NCI-H2196 treated with DMSO at 0.1 percent for 48 hours (cell line): ENCODE results near the gene CHAF1B.
A peak's percentile ranks its signal among the peaks of the same experiment; 100 is the strongest.

Source experiments
- DNase-seq: peaks from one replicate; lab custom pipeline; 2025; ENCODE audit not compliant: unreplicated experiment; lab: John Stamatoyannopoulos, UW

The CHAF1B gene

DNA sequence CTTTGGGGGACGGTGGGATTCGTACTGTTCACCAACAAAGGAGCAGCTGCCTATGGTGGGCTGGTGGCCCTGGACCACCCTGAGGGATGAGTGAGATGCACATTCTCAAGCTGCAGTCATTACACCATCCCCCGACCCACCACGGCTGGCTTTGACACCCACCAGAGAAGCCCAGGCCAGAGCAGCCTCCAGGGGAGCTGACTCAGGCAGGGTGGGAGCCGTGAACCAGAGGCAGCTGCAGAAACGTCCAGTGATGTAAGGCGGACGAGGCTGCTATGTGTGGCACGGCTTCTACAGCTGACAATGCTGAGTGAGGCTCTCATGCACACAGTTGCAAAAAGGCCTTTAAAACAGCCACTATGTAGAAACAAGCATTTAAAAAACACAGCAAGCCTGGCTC lies 40.1 kb downstream of the CHAF1B start:
- no peak for DNase-seq

GRCh38 chr21:36427502-36427901 lies 42.3 kb downstream of the CHAF1B start:
- no peak for DNase-seq

- peak; percentile 16 for DNase-seq
Observed at GRCh38 chr21:36428761-36429432, 43.7 kb downstream of the CHAF1B start.

- DNase-seq: peak; percentile 63
Observed at GRCh38 chr21:36429947-36430546, 44.9 kb downstream of the CHAF1B start.

GRCh38 chr21:36430841-36431240 lies 45.6 kb downstream of the CHAF1B start:
- DNase-seq: no peak

DNA sequence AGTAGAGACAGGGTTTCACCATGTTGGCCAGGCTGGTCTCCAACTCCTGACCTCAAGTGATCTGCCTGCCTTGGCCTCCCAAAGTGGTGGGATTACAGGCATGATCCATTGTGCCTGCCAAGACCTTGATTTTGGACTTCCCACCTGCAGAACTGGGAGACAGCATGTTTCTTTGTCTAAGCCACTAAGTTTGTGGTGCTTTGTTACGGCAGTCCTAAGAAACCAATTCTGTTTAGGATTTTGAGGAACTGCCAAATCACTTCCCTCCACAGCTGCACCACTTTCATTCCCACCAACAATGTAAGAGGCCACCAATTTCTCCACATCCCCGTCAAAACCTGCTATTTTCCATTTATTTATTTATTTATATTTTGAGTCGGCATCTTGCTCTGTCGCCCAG lies 46.1 kb downstream of the CHAF1B start:
- DNase-seq: no peak

DNA sequence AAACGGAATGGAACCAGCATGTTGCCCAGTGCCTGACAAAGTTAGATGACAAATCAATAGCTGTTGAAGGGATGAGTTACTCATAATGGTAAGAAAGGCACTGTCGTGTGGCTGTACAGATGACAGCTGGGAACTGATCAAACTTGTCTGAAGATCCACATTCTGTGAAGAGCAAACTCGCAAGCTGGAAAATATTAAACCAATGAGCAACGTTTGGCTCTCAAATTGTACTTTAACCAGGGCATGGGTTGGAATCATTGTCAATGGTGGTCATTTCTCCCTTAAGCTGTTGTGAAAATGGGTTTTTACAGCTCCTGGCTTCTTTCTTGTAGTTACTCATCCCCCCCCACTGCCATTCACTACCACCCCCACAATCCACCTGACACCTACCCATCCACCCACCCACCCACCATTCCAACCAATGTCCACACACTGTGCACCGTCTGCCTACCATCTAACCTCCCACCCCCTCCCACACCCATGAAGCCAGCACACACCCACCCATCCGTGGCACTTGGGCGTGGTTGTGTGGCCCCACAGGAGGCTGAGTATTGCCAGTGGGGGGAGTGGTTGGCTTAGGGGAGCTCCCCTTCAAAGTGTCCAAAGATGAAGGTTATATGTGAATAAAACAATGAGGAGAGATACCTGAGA lies 48.0 kb downstream of the CHAF1B start:
- no peak for DNase-seq

GRCh38 chr21:36434144-36434543 lies 49.0 kb downstream of the CHAF1B start:
- DNase-seq: no peak

DNA sequence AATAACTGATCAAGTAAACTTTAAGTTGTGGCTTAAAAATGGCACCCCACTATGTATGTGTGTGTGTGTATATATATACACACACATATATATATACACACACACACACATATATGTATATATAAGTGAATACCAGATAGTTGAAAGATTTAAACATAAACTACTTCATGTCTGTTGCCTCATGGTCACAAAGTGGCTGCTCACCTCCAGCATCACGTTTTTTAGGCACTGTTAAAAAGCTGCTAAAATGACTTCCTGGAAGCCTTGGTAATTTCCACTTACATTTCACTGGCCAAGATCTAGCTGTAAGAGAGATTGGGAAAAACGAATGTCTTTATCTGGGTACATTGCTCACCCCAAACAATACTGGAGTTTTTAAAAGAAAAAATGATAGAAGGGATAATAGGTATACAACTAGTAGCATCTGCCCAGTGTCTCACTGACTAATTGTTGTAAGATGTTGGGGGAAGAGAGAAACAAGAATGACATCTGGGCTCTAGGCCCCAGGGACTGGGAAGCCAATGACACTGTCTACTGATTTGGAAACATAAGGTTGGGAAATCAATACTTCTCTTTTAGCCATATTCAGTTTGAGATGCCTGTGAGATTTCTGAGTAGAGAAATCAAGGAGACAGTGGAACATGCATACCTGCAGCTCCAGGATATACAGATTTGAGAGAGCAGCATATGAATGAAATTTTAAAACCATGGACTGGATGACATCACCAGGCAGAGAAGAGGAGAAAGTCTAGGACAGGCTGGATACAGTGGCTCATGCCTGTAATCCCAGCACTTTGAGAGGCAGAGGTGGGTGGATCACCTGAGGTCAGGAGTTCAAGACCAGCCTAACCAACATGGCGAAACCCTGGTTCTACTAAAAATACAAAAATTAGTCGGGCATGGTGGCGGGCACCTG lies 51.9 kb downstream of the CHAF1B start:
- DNase-seq: no peak

DNA sequence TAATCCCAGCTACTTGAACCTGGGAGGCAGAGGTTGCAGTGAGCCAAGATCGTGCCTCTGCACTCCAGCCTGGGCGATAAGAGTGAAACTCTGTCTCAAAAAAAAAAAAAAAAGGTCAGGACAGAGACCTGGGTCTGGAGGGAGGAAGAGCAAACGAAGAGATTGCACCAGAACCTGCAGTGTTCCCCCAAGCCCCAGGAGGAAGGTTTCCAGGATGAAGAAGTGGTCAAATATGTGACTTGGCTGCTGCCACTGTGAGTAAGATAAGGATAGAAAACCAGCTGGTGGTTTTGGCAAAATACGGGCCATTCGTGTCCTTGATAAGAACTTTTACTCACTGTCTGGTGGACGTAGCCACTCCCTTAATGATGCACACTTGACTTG lies 52.5 kb downstream of the CHAF1B start:
- DNase-seq: no peak

DNA sequence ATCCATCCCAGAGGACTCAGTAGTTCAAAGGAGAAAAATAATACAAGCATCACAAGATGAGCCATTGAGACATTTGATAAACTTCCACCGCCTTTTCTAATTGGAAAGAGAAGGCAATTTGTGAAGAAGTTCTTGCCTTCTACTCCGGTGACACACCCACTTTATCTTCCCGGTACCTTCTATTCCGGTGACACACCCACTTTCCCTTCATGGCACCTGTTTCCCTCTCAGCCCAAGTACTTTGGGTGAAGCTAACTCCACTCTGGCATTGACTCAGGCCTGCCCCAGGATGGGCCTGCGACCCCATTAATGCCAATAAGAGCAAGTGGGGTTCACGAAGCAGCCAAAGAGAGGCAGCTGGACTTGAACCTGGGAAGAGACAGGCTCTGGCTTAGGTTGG lies 56.5 kb downstream of the CHAF1B start:
- DNase-seq: no peak

DNA sequence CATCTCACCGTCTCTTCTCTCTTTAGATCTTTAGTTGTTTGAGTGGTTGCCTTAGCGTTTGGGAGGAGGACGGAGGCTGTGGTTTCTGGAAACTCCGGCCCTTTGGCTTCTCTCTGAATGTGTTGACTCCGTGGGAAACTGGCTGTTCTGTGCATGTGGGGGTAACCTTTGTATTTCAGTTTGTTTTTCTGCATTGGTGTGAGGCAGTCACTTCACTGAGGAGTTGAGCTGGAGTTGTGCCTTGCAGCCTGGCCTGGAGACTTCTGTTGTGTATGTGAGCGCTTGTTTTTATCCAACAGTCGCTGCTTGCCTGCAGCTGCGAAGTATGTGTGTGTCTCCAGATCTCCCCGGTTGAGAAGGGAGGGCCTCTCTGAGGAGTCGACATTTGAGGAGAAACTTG lies 61.1 kb downstream of the CHAF1B start:
- DNase-seq: no peak

- DNase-seq: no peak
Observed at GRCh38 chr21:36450511-36450910, 65.3 kb downstream of the CHAF1B start.

- no peak for DNase-seq
Observed at GRCh38 chr21:36451506-36451905, 66.3 kb downstream of the CHAF1B start.

DNA sequence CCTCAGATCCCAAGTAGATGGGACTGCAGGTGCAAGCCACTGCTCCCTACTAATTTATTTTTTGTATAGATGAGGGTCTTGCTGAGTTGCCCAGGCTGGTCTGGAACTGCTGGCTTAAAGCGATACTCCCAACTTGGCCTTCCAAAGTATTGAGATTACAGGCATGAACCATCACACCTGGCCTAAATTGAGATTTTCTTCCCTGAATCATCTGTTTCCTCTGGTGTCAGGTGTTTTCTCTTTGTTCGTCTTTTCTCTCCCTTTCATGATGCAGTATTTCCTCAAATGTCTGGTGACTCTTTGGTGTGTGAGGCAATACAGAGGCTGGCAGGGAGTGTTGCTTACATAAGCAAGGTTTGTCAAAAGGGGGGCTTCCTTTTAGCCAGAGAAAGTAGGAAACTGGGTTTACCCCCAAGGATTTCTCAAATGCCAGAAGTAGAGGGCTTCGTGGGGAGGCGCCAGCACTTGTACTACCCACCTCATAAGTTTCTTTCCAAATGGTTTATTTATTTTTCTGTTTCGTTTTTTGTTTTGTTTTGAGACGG lies 67.2 kb downstream of the CHAF1B start:
- DNase-seq: no peak

- DNase-seq: no peak
Observed at GRCh38 chr21:36454093-36454531, 68.9 kb downstream of the CHAF1B start.

GRCh38 chr21:36454706-36455105 lies 69.5 kb downstream of the CHAF1B start:
- DNase-seq: no peak

- DNase-seq: no peak
Observed at GRCh38 chr21:36456729-36457414, 71.7 kb downstream of the CHAF1B start.

DNA sequence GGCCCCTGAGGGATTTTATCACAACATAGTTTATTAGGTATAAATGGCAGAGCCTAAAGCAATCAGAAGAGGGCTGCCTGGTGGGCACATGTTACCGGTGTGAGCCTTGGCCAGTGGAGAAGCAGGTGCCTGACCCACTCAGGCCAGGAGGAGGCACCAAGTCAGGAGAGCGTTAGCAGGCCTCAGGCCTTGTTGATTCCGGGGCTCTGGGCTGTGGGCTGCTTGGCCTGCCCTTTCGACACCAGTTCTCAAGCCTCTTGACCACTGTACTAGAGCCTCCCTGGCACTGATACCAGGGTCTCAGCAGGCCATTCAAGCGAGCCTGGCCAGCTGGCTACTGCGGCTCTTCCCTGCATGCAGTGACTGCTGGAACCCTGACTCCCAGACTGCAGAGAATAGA lies 73.9 kb downstream of the CHAF1B start:
- no peak for DNase-seq

DNA sequence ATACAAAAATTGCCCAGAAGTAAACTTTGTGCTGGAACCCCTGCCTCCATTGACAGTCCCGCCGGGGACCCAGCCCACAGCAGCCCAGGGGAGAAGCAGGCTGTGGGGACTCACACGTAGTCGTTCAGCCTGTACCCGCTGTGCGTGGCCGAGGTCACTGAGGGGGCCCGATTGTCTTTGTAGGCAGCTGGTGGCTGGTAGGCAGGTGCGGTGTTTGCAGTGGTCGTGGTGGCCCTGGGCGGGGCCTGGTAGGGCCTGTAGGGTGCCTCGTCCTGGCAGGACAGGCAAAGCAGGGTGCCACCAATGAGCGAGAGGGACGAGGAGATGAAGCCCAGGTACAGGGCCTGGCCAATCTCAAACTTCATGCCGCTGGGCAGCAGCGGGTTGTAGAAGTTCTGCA lies 75.7 kb downstream of the CHAF1B start:
- DNase-seq: no peak
